Smooth muscle cell of the brain vasculature (primary cell): ENCODE data around the gene WT1.

Experiments
- DNase-seq: peaks from one replicate; pipeline ENCODE4 v3.0.0-alpha.2; 2012; ENCODE audit warnings: low read depth, low spot score

The WT1 gene

DNA sequence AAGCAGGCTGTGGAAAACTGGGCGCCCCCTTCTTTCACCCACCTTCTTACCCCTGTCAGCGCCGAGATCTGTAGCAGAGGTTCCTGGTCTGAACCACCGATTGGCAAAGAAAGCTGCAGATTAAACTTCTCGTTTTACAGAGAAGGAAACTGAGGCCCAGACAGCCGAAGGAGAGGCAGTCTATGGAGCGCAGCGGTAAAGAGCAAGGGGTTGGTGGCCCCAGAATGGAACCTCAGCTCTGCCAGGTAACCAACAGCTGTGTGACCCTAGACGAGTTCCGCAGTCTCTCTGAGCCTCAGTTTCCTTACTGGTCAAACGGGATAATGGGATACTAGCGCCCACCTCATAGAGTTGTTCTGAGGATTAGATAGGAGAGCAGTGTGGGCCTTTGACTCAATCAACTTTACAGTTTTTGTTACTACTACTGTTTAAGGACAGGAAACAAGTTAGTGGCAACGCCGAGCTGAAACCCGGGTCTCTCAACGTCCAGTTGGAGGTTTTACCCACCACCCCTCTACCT is 3.1 kb upstream of the WT1 start:
- DNase-seq = no peak

DNA sequence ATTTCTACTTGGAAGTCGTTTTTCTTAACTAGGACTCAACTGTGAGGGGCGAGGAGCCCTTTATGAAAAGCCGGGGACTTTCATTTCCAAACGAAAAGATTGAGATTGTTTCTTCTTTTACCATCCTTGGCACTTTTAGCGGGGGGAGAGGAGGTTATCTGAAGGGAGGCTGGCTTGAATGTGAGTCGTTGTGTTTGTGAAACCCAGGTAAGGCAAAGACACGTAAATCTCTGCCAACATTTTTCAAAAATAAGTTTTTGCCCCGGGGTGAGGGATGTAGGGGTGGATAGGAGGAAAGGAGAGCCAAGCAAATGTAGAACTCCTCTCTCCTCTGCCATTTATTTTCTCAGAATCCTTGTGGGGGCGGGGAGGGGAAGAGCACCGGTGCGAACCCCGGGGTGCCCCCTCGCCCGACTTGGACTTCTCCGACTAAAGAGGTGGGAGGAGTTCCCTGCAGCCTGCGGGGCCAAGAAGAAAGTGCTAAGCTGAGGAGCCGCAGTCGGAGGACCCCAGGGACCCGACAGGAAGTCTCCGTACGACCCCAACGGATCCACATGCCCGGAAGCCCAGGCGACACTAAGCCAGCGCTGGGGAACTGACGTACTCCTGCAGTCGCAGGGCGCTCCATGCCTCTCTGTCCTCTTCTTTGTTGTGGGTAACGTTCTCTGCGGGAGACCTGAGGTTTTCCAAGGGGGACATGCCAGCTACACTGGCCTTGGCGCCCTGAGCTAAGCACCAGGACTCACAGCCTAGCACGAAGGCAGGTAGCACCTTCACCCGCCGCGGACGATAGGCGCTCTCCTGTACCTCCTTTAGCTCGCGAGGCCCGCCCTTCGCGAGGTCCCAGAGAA is 2.4 kb upstream of the WT1 start:
- DNase-seq = no peak

- DNase-seq = no peak
Observed at GRCh38 chr11:32436751-32437494, 1.6 kb upstream of the WT1 start.

DNA sequence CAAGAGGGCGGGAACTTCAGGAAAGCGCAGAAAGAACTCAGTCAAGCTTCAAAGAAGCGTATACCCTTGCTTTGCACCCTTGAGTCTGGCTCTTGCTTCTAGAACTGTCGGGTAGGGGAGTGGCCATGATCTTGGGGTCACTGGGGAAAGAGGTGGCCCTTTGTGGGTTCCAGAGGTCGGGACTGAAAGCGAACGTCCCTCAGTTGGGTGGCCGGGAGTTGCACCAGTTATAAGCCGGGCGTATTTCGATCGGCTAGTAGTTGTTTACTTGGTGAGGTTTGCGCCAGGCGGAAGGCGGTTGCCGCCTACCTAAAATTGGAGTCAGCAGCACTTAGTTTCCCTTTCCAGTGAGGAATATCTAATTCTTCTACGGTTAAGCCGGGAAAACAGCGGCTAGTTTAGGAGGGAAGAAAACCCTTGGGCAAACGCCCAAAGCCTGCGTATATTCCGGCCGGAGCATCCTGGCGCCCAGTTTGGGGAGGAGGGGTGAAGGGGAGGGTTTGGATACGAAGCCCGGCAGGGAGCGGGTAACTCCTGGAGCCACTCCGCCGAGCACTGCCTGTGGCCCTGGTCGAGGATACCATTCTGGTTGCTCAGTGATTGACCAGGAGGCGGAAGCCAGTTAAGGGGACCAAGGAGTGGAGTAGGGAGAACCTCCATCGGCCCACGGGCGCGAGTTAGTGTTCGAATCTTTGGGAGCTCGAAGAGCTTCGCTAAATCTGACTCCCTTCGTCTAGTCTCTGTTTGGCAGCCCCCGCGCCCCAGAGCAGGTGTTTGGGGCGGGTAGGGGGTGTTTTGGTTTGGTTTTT is 807 bp upstream of the WT1 start:
- DNase-seq = no peak

- DNase-seq = no peak
Observed at GRCh38 chr11:32435152-32435480, 223 bp downstream of the WT1 start.

GRCh38 chr11:32434356-32435151 is 785 bp downstream of the WT1 start:
- no peak for DNase-seq

DNA sequence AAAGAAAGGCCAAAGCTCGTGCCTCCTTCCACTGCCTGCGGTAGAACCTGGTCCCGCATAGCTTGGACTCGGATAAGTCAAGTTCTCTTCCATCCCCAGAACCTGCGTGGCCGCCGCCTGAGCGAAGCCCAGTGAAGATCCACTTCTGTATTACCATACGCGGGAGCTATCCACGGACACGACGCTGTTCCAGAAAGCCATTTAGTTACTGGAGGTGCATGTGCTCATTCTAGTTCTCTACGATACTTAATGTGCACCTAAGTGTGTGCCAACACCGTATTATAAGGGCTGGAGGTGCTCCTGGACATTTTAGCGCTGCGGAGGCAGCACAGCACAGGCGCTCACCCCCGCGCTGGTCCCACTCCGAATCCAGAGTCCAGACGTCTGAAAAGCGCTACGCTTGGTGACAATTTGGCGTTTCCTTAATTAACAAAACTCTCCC is 1.4 kb downstream of the WT1 start:
- no peak for DNase-seq

GRCh38 chr11:32433101-32433913 is 2.0 kb downstream of the WT1 start:
- no peak for DNase-seq

DNA sequence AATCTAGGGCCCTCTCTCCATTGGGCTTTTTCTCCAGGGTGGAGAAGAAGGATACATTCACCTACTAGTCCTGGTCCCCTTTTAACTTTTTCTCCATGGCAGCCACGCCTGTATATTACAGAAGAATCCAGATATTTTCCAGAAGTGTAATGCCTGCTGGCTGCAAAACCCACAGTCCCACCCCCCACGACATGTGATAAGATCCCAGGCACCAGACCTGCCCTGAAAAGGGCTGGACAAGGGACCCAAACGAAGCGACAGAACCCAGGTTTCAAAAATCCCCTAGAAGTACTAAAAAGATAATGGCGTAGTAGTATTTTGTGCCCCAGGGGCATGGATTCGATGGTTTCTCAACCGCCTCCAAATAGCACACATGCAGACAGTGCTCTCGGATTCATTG is 2.8 kb downstream of the WT1 start:
- DNase-seq = no peak

DNA sequence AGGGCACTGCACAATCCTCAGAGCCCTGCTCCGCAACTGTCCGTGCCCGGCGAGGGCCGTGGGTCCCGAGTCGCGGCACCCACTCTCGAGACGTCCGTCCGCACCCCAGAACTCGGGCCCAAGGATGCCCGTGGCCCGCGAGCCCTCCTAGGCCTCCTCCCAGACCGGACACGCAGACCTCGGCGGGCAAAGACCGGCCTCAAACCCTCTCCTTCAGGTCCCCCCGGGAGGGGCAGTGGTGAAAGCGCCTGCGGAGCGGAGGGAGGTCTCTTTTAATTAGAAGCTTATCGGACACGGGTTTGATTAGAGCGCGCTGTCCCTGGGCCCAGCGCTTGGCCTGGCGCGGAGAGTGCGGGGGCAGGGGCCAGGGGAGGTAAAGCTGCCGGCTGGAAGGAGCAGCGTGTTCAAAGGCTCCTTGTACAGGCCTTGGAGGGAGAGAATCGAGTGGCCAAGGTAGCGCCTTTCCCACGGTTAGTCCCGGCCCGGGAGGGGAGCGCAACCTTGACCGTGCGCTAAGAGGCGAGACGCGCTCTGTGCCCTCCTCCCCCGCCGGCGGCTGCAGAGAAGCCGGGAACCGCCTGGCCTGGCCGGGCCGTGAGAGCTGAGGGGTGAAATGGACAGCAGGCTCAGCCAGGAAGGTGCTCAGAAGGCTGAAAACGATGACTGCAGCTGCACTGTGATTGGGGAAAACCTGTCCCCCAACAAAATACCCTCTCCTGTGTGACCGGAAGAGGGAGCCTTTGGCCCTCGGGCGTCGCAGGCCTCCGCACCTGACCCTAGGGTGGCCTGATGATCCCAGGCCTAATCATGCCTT is 4.6 kb downstream of the WT1 start:
- no peak for DNase-seq

- DNase-seq = no peak
Observed at GRCh38 chr11:32429477-32429876, 5.9 kb downstream of the WT1 start.

- no peak for DNase-seq
Observed at GRCh38 chr11:32428665-32429303, 6.6 kb downstream of the WT1 start.

DNA sequence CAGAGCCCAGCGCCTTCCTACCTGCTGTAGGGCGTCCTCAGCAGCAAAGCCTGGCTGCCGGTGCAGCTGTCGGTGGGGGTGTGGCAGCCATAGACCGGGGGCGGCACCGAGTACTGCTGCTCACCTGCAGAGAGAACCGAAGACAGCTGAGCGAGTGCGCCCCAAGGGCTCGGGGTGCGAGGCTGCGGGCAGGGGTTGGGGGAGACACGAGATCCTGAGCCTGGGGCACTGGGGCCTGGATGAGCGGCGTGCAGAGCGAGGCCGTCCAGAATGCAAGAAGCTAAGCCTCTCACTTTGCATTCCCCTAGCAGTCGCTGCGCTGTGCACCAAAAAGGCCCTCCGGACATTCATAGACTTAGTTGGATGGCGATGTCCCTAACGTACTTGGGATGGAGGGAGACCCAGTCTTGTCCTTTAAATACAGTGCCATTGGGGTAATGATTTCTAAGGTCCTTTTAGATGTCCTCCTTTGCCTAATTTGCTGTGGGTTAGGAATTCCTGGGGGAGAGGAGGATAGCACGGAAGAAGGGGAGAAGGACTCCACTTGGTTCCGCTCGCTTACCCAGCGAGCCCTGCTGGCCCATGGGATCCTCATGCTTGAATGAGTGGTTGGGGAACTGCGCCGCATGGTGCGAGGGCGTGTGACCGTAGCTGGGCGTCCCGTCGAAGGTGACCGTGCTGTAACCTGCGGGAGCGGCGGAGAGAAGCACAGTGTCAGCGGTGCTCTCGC is 7.2 kb downstream of the WT1 start:
- no peak for DNase-seq

- no peak for DNase-seq
Observed at GRCh38 chr11:32427616-32427934, 7.8 kb downstream of the WT1 start.

DNA sequence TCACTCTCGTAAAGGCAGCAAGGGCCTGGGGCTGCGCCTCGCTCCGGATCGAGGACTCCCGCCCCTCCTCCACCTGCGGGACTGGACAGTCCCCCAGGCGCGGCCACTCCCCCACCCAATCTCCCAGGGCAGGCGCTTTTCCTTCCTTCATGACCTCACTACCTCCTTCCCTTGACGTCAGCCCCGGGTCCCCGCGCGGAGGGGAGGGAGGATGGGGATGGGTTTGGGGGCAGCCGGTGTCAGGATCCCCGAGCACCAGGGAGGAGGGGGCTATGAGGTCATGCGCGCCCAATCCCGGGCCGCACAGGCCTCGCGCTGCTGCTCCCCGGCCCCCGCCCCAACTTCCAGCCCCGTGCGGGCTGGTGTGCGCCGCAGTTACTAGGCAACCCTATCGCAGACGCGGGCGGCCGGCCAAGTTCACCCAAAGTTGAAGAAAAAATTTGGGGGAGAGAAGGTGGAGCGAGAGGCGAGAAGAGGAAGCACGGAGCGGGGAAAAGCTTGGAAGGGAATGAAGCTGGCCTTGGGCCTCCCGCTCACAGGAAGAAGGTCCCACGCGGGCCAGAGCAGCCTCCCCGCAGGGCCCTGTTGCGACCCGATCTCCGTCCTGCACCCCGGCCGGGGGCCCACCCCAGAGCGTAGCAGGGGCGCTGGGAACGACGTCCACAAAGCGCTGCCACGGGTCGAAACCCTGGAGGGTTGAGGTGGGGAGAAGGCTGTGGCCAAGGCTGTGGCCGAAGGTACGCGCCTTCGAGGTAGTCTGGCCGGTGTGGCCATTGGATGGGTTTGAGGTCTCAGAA is 8.3 kb downstream of the WT1 start:
- no peak for DNase-seq

GRCh38 chr11:32426192-32426591 is 9.1 kb downstream of the WT1 start:
- no peak for DNase-seq

GRCh38 chr11:32425761-32426160 is 9.6 kb downstream of the WT1 start:
- no peak for DNase-seq

- no peak for DNase-seq
Observed at GRCh38 chr11:32422545-32422944, 12.8 kb downstream of the WT1 start.
